ENCODE measurements around the gene ZIC5. TPM values are rescaled to one million over a fixed set of nuclear protein-coding genes. Genes with fewer than 3 reads are reported as not detected.

The ZIC5 gene
- total RNA-seq, 3 donors from 2014 or later (not counting 1 experiment from before 2014, with no cell fraction given), result not detected

GRCh38 chr13:99965329-99966000 lies 6.1 kb downstream of the ZIC5 start:
- Mint-ChIP-seq H3K27ac (no peak overlapping the region), H3K4me1 (peaks cover 13 to 21% of the 10 kb centered on the region in 2 donors), H3K27me3 (ENCODE audit: low read depth in 2 of 2) (peaks cover 62 to 77% of the 10 kb centered on the region in 2 donors), H3K4me3 (no peak overlapping the region), H3K36me3 (no peaks in the 10 kb centered on the region), H3K9me3 (no peaks in the 10 kb centered on the region)
- intact Hi-C loops (cut with micrococcal nuclease), result no loop called here
- Histone ChIP-seq H3K27me3 (ENCODE audit: control insufficient read depth, insufficient read depth, low read length) (peaks cover 66% of the 10 kb centered on the region), H3K9me3 (ENCODE audit: control insufficient read depth, insufficient read depth, low read length) (peaks cover 6% of the 10 kb centered on the region), H3K4me3 (ENCODE audit: low read length) (no peak overlapping the region), H3K36me3 (ENCODE audit: control insufficient read depth, insufficient read depth, low read length) (no peaks in the 10 kb centered on the region), H3K27ac (ENCODE audit: low read length) (no peak overlapping the region), H3K4me1 (ENCODE audit: control insufficient read depth, insufficient read depth, low read length) (peaks cover 25% of the 10 kb centered on the region)
- WGBS (ENCODE audit: insufficient coverage), result 73% methylated on average over 9 of the region's 9 CpGs
- no peak for TF ChIP-seq CTCF (IDR thresholded peaks at IDR 0.05)
- ATAC-seq (no peak), DNase-seq (no peak)

- Mint-ChIP-seq H3K27ac (no peak overlapping the region), H3K27me3 (ENCODE audit: low read depth in 2 of 2) (peaks cover 62 to 78% of the 10 kb centered on the region in 2 donors), H3K4me3 (no peak overlapping the region), H3K9me3 (no peaks in the 10 kb centered on the region), H3K4me1 (peaks cover 9 to 18% of the 10 kb centered on the region in 2 donors), H3K36me3 (no peaks in the 10 kb centered on the region)
- H3K9me3 ChIP-seq (ENCODE audit: control insufficient read depth, insufficient read depth, low read length), result peaks cover under 1% of the 10 kb centered on the region
- 71% methylated on average over 3 of the region's 3 CpGs for WGBS (ENCODE audit: insufficient coverage)
- ATAC-seq, result no peak
- no peak overlapping the region for H3K27ac ChIP-seq (ENCODE audit: low read length)
- no peaks in the 10 kb centered on the region for H3K36me3 ChIP-seq (ENCODE audit: control insufficient read depth, insufficient read depth, low read length)
- intact Hi-C loops (cut with micrococcal nuclease), result loop anchor here (5.0 kb wide), 1 partner anchor 33 kb away; no protein-coding TSS in a partner anchor
- H3K27me3 ChIP-seq (ENCODE audit: control insufficient read depth, insufficient read depth, low read length), result peaks cover 70% of the 10 kb centered on the region
- DNase-seq, result no peak
- H3K4me3 ChIP-seq (ENCODE audit: low read length), result no peak overlapping the region
- TF ChIP-seq CTCF (IDR thresholded peaks at IDR 0.05), result no peak
- H3K4me1 ChIP-seq (ENCODE audit: control insufficient read depth, insufficient read depth, low read length), result peaks cover 20% of the 10 kb centered on the region
Measured at GRCh38 chr13:99963816-99964339, 7.7 kb downstream of the ZIC5 start.

- H3K36me3 Mint-ChIP-seq, result no peaks in the 10 kb centered on the region
- Histone ChIP-seq H3K9me3 (ENCODE audit: control insufficient read depth, insufficient read depth, low read length) (no peaks in the 10 kb centered on the region), H3K27ac (ENCODE audit: low read length) (no peak overlapping the region), H3K36me3 (ENCODE audit: control insufficient read depth, insufficient read depth, low read length) (no peaks in the 10 kb centered on the region), H3K4me1 (ENCODE audit: control insufficient read depth, insufficient read depth, low read length) (peaks cover 14% of the 10 kb centered on the region), H3K27me3 (ENCODE audit: control insufficient read depth, insufficient read depth, low read length) (peaks cover 73% of the 10 kb centered on the region), H3K4me3 (ENCODE audit: low read length) (no peak overlapping the region)
- no peaks in the 10 kb centered on the region for H3K9me3 Mint-ChIP-seq
- peaks cover 10 to 12% of the 10 kb centered on the region in 2 donors for H3K4me1 Mint-ChIP-seq
- no peak for TF ChIP-seq CTCF (IDR thresholded peaks at IDR 0.05)
- ATAC-seq (no peak), DNase-seq (no peak)
- H3K27me3 Mint-ChIP-seq (ENCODE audit: low read depth in 2 of 2), result peaks cover 66 to 79% of the 10 kb centered on the region in 2 donors
- no peak overlapping the region for H3K4me3 Mint-ChIP-seq
- intact Hi-C loops (cut with micrococcal nuclease), result loop anchor here (5.0 kb wide), 1 partner anchor 35 kb away; no protein-coding TSS in a partner anchor
- no peak overlapping the region for H3K27ac Mint-ChIP-seq
- 83% methylated on average over 1 of the region's 1 CpG for WGBS (ENCODE audit: insufficient coverage)
Measured at GRCh38 chr13:99962242-99962641, 9.3 kb downstream of the ZIC5 start.

Data from natural killer cell (primary cell).